GM10248 (cell line): ENCODE results near the gene RNASET2.

Experiments used
- CTCF ChIA-PET: fragments of 300-600 bp; sonication (Branson Sonifier 250); formaldehyde crosslinking; extraction: SDS; loops from one replicate; lab custom pipeline; 2021; ENCODE audit warnings: antibody characterized with exemption; lab: Yijun Ruan, JAX
- POLR2A ChIA-PET: fragments of 350-650 bp; sonication (Branson Sonifier 250); formaldehyde crosslinking; extraction: SDS; loops from one replicate; lab custom pipeline; 2020; ENCODE audit warnings: antibody characterized with exemption; lab: Yijun Ruan, JAX
- DNase-seq: peaks from one replicate; pipeline ENCODE4 v3.0.0; 2012; ENCODE audit errors: extremely low spot score
- CTCF ChIP-seq: IDR thresholded peaks from 2 replicates; pipeline ENCODE4 v1.5.1; 2012; ENCODE audit warnings: mild to moderate bottlenecking, low read depth; ENCODE audit errors: extremely low read depth, missing control alignments, control extremely low read depth

RNASET2 gene

GRCh38 chr6:166903500-166903899, 52.9 kb downstream of the RNASET2 start:
- ChIA-PET POLR2A (no interaction called here), CTCF (interaction anchor here (0.8 to 1.4 kb wide), 4 partner anchors 14 to 238 kb away, joined by 3 read pairs; partner anchors contain the start of gene RNASET2)
- TF ChIP-seq CTCF, result no peak
- no peak for DNase-seq

GRCh38 chr6:166903027-166903426, 53.3 kb downstream of the RNASET2 start:
- POLR2A ChIA-PET, result no interaction called here

GRCh38 chr6:166902211-166902755, 54.1 kb downstream of the RNASET2 start:
- no peak for DNase-seq
- CTCF ChIA-PET, result interaction anchor here (1.1 kb wide), 1 partner anchor 127 kb away, joined by 3 read pairs; no protein-coding TSS in a partner anchor
- no peak for TF ChIP-seq CTCF
- POLR2A ChIA-PET, result no interaction called here

More at GRCh38 chr6:166903027-166903426, 53.3 kb downstream of the RNASET2 start:
- peak; percentile 14 for DNase-seq
- no peak for TF ChIP-seq CTCF
- CTCF ChIA-PET, result interaction anchor here (1.1 kb wide), 1 partner anchor 128 kb away, joined by 3 read pairs; no protein-coding TSS in a partner anchor

GRCh38 chr6:166901626-166902025, 54.7 kb downstream of the RNASET2 start:
- CTCF ChIA-PET, result no interaction called here
- POLR2A ChIA-PET, result no interaction called here
- no peak for TF ChIP-seq CTCF
- DNase-seq, result no peak

- DNase-seq, result no peak
- POLR2A ChIA-PET, result no interaction called here
- TF ChIP-seq CTCF, result no peak
- CTCF ChIA-PET, result no interaction called here
Measured at GRCh38 chr6:166900956-166901607, 55.3 kb downstream of the RNASET2 start.

GRCh38 chr6:166900130-166900708, 56.1 kb downstream of the RNASET2 start:
- ChIA-PET CTCF (no interaction called here), POLR2A (no interaction called here)
- no peak for DNase-seq
- no peak for TF ChIP-seq CTCF
